HS-5 (cell line): ENCODE measurements around the gene TRIM63.
A peak's percentile ranks its signal among the peaks of the same experiment; 100 is the strongest.

Experiments used
- DNase-seq: peaks from one replicate; pipeline ENCODE4 v3.0.0-alpha.2; 2012; ENCODE audit warnings: low read depth

Gene TRIM63

GRCh38 chr1:26034504-26035202, 32.8 kb downstream of the TRIM63 start:
- DNase-seq: no peak

- DNase-seq: no peak
Observed at GRCh38 chr1:26032656-26033357, 34.6 kb downstream of the TRIM63 start.

DNA sequence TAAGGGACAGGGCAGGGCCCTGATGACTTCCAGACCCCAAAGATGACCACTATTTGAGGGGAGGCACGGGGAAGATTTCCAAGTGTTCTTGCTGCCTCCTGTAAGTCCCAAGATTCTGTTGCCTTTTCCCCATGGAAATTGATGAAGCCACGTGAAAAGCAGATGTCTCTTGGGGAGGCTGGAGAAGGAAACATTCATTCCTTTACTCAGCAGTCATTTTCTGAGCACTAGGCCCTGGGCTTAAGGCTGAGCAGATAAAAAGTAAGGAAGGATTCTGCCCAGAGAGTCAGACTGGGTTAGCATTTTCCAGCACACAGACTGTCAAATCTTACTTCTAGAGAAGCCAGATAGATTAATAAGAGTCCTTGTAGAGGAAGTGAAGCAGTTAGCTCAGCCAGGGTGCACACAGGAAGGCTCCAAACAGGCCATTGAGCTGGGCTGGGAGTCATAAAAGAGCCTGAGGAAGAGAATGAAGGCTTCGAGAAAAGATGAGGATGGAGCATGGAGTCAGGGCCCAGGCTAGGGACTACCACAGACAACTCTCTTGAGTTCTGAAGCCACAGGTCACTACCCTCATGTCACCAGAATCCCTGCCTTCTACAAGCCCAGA, 35.7 kb downstream of the TRIM63 start:
- DNase-seq: no peak

- DNase-seq: no peak
Observed at GRCh38 chr1:26031196-26031595, 36.2 kb downstream of the TRIM63 start.

- DNase-seq: no peak
Observed at GRCh38 chr1:26029864-26030481, 37.5 kb downstream of the TRIM63 start.

GRCh38 chr1:26029054-26029863, 38.2 kb downstream of the TRIM63 start:
- no peak for DNase-seq

GRCh38 chr1:26028490-26028980, 38.9 kb downstream of the TRIM63 start:
- DNase-seq: no peak

GRCh38 chr1:26027716-26028489, 39.5 kb downstream of the TRIM63 start:
- no peak for DNase-seq

- no peak for DNase-seq
Observed at GRCh38 chr1:26025517-26025916, 41.9 kb downstream of the TRIM63 start.

DNA sequence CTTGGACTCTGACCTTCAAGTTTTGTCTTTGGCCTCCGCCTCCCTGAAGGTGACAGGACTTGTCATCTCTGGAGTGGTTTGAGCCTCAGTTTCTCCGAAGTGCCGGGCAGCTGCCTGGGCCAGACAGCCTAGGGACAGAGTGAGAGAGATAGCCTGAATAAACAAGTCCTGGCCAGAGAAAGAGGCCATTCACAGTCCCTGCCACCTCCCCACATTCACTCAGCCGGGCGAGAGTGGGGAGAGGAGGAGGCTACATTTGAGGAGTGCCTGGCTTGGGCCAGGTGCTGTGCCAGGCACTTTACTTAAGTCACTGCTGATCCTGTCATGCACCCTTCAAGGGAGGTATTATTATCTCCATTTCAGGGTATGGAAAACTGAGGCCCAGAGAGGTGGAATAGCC, 42.4 kb downstream of the TRIM63 start:
- no peak for DNase-seq

- DNase-seq: no peak
Observed at GRCh38 chr1:26023826-26024225, 43.6 kb downstream of the TRIM63 start.

- no peak for DNase-seq
Observed at GRCh38 chr1:26023009-26023408, 44.4 kb downstream of the TRIM63 start.

GRCh38 chr1:26022404-26022779, 45.0 kb downstream of the TRIM63 start:
- DNase-seq: no peak

GRCh38 chr1:26021647-26022403, 45.6 kb downstream of the TRIM63 start, which contains the start of gene EXTL1:
EXTL1 (plus strand) TSS chr1:26021775; CDS start chr1:26022647, 872 bp downstream.
- no peak for DNase-seq

DNA sequence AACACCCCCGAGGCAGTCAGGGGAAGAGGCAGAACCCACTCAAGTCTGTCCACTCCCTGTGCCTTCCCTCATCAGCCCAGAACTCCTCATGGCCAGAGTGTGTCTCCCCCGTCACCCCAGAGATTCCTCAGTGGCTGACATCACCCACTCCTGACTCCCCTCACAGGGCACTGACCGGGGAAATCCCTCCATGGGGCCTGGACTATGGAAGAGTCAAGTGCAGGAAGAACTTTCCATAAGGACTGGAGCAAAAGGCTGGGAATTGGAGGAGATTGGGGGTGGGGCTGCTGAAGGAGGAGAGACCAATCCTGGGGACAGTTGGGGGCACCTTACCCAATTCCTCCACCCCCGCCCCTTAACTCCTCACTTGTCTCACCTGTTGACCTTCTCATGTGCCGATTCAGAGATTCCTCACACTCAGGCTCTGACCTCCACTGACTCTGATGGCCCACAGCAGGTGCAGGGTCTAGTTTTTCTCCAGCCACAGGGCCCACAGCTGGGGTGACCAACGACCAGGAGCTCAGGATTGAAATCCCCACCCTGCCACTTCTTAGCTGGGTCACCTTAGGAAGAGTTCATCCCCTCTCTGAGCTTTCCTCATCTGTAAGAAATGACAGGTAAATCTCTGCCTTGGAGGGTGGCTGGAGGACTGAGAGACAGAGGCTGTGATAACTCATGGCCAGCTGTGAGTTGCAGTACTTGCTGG, 46.3 kb downstream of the TRIM63 start:
- no peak for DNase-seq

DNA sequence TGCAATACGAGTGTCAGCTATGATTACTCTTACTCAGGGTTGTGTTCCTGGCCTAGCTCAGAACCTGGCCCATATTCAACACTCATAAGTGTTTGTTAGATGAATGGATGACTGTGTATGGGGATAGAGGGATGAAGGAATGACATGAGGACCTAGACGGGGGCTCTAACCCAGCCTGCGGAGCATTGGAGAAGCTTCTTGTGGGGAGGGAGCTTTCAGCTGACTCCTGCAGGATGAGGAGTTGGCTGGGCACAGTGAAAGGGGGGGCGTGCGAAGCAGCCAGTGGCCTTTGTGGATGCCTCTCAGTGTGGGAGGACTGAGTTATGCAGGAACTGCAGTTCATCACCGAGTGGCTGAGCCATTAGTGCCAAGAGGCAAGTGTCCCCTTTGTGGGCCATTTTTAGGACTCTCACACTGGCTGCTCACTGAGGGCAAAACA, 47.1 kb downstream of the TRIM63 start:
- DNase-seq: no peak

- DNase-seq: peak; percentile 48
Observed at GRCh38 chr1:26019641-26020315, 47.7 kb downstream of the TRIM63 start.

- no peak for DNase-seq
Observed at GRCh38 chr1:26017606-26018005, 49.8 kb downstream of the TRIM63 start.
